ENCODE measurements around the gene NOX3. TPM values are rescaled to one million over a fixed set of nuclear protein-coding genes. Genes with fewer than 3 reads are reported as not detected.

Gene NOX3
- total and polyA plus RNA-seq, 9 of the 15 experiments (the other 6 are each of a cell fraction or from before 2014, with no cell fraction given) = not detected

DNA sequence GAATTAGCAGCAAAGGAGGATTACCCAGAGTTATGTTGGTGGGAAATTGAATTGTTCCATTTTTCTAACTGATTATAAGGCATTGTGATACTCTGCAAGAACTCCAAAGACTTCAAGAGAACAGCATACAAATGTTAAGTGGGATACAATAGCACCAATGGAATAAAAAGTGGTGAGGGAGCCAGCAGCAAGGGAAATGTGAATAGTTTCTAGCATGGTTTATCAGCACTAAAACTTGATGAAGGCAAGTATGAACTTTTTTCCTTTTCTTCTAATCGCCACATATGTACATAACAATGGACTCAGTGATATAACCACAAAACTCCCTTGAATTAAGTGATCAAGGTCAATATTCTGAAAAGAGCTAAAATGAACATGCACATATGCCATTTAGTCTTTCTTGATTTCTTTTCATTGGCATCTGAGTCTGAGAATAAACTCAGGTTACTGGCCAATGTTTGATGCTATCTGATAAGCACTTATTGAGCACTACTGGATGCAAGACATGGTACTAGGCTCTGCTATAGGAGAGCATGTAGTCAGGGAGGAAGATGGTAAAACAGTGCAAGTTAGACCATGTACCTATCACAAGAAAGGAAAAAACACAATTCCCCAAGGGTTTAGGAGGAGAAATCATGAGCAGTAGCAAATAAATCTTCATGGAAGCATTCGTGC, 36.6 kb upstream of the NOX3 start (continued):
- TF ChIP-seq GMEB1 (CRISPR knock-in tag; IDR thresholded peaks at IDR 0.05) (no peak), CHD2 (IDR thresholded peaks at IDR 0.05; ENCODE audit: low read depth, low read length) (no peak), POLR2G (IDR thresholded peaks at IDR 0.05; ENCODE audit: low read depth, low read length) (no peak), CXXC5 (CRISPR knock-in tag; IDR thresholded peaks at IDR 0.05) (no peak)
- TF ChIP-seq, protein P1, sequence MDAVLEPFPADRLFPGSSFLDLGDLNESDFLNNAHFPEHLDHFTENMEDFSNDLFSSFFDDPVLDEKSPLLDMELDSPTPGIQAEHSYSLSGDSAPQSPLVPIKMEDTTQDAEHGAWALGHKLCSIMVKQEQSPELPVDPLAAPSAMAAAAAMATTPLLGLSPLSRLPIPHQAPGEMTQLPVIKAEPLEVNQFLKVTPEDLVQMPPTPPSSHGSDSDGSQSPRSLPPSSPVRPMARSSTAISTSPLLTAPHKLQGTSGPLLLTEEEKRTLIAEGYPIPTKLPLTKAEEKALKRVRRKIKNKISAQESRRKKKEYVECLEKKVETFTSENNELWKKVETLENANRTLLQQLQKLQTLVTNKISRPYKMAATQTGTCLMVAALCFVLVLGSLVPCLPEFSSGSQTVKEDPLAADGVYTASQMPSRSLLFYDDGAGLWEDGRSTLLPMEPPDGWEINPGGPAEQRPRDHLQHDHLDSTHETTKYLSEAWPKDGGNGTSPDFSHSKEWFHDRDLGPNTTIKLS (IDR thresholded peaks at IDR 0.05; ENCODE audit: borderline replicate concordance, low read depth) = no peak

DNA sequence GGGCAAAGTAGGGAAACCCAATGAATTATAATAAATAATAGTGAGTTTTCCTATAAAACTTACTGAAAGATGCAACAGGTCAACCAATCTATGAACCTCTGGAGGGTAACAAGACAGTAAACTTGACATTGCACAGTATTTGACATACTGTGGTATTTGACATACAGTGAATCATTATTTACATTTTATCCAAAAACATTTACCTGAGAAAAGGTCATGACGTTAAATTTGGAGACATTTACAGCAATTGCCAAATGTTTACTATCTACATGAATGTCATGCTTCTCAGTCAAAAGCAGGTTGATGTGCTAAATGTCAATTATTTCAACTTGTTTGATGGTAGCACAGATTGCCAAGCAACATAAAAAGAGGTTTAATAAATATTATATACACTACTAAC, 35.8 kb upstream of the NOX3 start:
- ATAC-seq = no peak
- intact Hi-C loops (cut with micrococcal nuclease) = no loop called here
- Histone ChIP-seq H3K27ac (ENCODE audit: extremely low read depth, low read depth, low read length) (no peak overlapping the region), H3K4me3 (no peak overlapping the region), H3K27me3 (ENCODE audit: control insufficient read depth in 2 of 2, insufficient read depth in 2 of 2, low read length in 2 of 2) (no peaks in the 10 kb centered on the region), H4K20me1 (replicated peaks; ENCODE audit: control insufficient read depth, insufficient read depth, low read length) (no peaks in the 10 kb centered on the region), H3K9me3 (replicated peaks; ENCODE audit: control insufficient read depth, insufficient read depth, low read depth, low read length) (no peaks in the 10 kb centered on the region), H3K79me2 (ENCODE audit: control insufficient read depth, insufficient read depth, low read length) (no peaks in the 10 kb centered on the region), H2AFZ (ENCODE audit: low read depth, low read length) (no peak overlapping the region), H3K36me3 (ENCODE audit: control insufficient read depth, insufficient read depth, low read length) (no peaks in the 10 kb centered on the region), H3K9ac (ENCODE audit: insufficient read depth in 1 of 2, low read depth in 2 of 2, low read length in 2 of 2) (no peak overlapping the region), H3K4me2 (ENCODE audit: insufficient read depth, low read length) (no peak overlapping the region), H3K9me1 (ENCODE audit: control insufficient read depth, insufficient read depth, low read length) (no peaks in the 10 kb centered on the region), H3K4me1 (replicated peaks in 1 of 2; ENCODE audit: control insufficient read depth in 2 of 2, insufficient read depth in 2 of 2, low read length in 2 of 2) (no peaks in the 10 kb centered on the region)
- no peak for DNase-seq (ENCODE audit: extremely low read depth in 1 of 4, low spot score in 3 of 4)
- ChIA-PET POLR2A (no interaction called here), CTCF (ENCODE audit: low intra/inter-chr PET ratio) (no interaction called here)
- no peak for FAIRE-seq
- WGBS (ENCODE audit: insufficient coverage, low coverage, missing lambda C conversion rate) = 0% methylated on average over 1 of the region's 1 CpG
- BruUV-seq (replicated peaks) = no TSS peak
- in situ Hi-C loops (cut with MboI) = no loop called here
- TF ChIP-seq ZNF584 (CRISPR knock-in tag; IDR thresholded peaks at IDR 0.05; ENCODE audit: low read depth) (no peak), HNRNPLL (IDR thresholded peaks at IDR 0.05; ENCODE audit: low read depth, low read length, poor library complexity, severe bottlenecking) (no peak), ZNF436 (CRISPR knock-in tag; IDR thresholded peaks at IDR 0.05) (no peak), ZNF830 (CRISPR knock-in tag; IDR thresholded peaks at IDR 0.05) (no peak)
- TF ChIP-seq, protein P2, sequence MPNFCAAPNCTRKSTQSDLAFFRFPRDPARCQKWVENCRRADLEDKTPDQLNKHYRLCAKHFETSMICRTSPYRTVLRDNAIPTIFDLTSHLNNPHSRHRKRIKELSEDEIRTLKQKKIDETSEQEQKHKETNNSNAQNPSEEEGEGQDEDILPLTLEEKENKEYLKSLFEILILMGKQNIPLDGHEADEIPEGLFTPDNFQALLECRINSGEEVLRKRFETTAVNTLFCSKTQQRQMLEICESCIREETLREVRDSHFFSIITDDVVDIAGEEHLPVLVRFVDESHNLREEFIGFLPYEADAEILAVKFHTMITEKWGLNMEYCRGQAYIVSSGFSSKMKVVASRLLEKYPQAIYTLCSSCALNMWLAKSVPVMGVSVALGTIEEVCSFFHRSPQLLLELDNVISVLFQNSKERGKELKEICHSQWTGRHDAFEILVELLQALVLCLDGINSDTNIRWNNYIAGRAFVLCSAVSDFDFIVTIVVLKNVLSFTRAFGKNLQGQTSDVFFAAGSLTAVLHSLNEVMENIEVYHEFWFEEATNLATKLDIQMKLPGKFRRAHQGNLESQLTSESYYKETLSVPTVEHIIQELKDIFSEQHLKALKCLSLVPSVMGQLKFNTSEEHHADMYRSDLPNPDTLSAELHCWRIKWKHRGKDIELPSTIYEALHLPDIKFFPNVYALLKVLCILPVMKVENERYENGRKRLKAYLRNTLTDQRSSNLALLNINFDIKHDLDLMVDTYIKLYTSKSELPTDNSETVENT (CRISPR knock-in tag; IDR thresholded peaks at IDR 0.05) = no peak
- TF ChIP-seq, protein P3, sequence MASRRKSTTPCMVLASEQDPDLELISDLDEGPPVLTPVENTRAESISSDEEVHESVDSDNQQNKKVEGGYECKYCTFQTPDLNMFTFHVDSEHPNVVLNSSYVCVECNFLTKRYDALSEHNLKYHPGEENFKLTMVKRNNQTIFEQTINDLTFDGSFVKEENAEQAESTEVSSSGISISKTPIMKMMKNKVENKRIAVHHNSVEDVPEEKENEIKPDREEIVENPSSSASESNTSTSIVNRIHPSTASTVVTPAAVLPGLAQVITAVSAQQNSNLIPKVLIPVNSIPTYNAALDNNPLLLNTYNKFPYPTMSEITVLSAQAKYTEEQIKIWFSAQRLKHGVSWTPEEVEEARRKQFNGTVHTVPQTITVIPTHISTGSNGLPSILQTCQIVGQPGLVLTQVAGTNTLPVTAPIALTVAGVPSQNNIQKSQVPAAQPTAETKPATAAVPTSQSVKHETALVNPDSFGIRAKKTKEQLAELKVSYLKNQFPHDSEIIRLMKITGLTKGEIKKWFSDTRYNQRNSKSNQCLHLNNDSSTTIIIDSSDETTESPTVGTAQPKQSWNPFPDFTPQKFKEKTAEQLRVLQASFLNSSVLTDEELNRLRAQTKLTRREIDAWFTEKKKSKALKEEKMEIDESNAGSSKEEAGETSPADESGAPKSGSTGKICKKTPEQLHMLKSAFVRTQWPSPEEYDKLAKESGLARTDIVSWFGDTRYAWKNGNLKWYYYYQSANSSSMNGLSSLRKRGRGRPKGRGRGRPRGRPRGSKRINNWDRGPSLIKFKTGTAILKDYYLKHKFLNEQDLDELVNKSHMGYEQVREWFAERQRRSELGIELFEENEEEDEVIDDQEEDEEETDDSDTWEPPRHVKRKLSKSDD (conservative IDR thresholded peaks at IDR 0.05; ENCODE audit: low read length) = no peak

Measured in K562 (cell line).